PC-3 (cell line): ENCODE results near the gene EHBP1. TPM values are rescaled to one million over a fixed set of nuclear protein-coding genes. Genes with fewer than 3 reads are reported as not detected.

Experiments used
- ATAC-seq: fragments of 200-7000 bp; cut with Tn5 transposase; 2 replicates; pipeline ENCODE4 v1.9.1; 2020; ENCODE audit warnings: mild to moderate bottlenecking, moderate library complexity
- BruUV-seq: library from RNA; stranded (reverse); fragments of 400-500 nt; replicated peaks from 2 replicates; lab custom pipeline; 2021; lab: Mats Ljungman, UMichigan
- CTCF ChIA-PET: fragments of 300-600 bp; sonication (Branson Sonifier 250); formaldehyde crosslinking; loops from one replicate; lab custom pipeline; 2022; ENCODE audit warnings: antibody characterized with exemption; lab: Charles Lee
- POLR2A ChIA-PET: fragments of 300-600 bp; sonication (Branson Sonifier 250); formaldehyde crosslinking; loops from one replicate; lab custom pipeline; 2022; ENCODE audit warnings: antibody characterized with exemption; ENCODE audit not compliant: unreplicated experiment; lab: Charles Lee
- DNase-seq: peaks from one replicate; pipeline ENCODE4 v3.0.0-alpha.2; 2015
- H2AFZ ChIP-seq: fragments of 300-600 bp; sonication (generic); 2 replicates; pipeline ENCODE4 v1.6.0; 2016; ENCODE audit warnings: antibody characterized with exemption, low read length
- H3F3A ChIP-seq: fragments of 300-600 bp; sonication (generic); one replicate; pipeline ENCODE4 v1.6.0; 2017; ENCODE audit warnings: antibody characterized with exemption, low read length, control low read depth, mild to moderate bottlenecking; ENCODE audit not compliant: unreplicated experiment
- H3K27ac ChIP-seq: fragments of 300-600 bp; sonication (generic); 2 replicates; pipeline ENCODE4 v1.5.1; 2016; ENCODE audit warnings: mild to moderate bottlenecking, low read length
- H3K27me3 ChIP-seq: fragments of 300-600 bp; sonication (generic); 2 replicates; pipeline ENCODE4 v1.6.1; 2016; ENCODE audit warnings: low read length, mixed read lengths
- H3K36me3 ChIP-seq: fragments of 300-600 bp; sonication (generic); 2 replicates; pipeline ENCODE4 v1.6.1; 2016; ENCODE audit warnings: low read depth, mixed run types, low read length, mixed read lengths
- H3K4me1 ChIP-seq: fragments of 300-600 bp; sonication (generic); 2 replicates; pipeline ENCODE4 v1.5.1; 2016; ENCODE audit warnings: low read length; ENCODE audit not compliant: insufficient read depth
- H3K4me2 ChIP-seq: fragments of 300-600 bp; sonication (generic); 2 replicates; pipeline ENCODE4 v1.6.0; 2016; ENCODE audit warnings: low read length
- H3K4me3 ChIP-seq: fragments of 300-600 bp; sonication (generic); 2 replicates; pipeline ENCODE4 v1.5.1; 2016; ENCODE audit warnings: mild to moderate bottlenecking, low read length, mixed read lengths
- H3K79me2 ChIP-seq: fragments of 300-600 bp; sonication (generic); 2 replicates; pipeline ENCODE4 v1.6.1; 2017; ENCODE audit warnings: low read length, mixed read lengths
- H3K9ac ChIP-seq: fragments of 300-600 bp; sonication (generic); 2 replicates; pipeline ENCODE4 v1.6.0; 2016; ENCODE audit warnings: mild to moderate bottlenecking, low read length
- H3K9me2 ChIP-seq: fragments of 300-600 bp; sonication (generic); replicated peaks from 2 replicates; pipeline ENCODE4 v1.6.1; 2016; ENCODE audit warnings: mixed run types, low read length, mixed read lengths
- H3K9me3 ChIP-seq: fragments of 300-600 bp; sonication (generic); 2 replicates; pipeline ENCODE4 v1.6.1; 2016; ENCODE audit warnings: low read length, mixed read lengths
- H4K20me1 ChIP-seq: fragments of 300-600 bp; sonication (generic); 2 replicates; pipeline ENCODE4 v1.6.1; 2016; ENCODE audit warnings: low read length, mixed read lengths
- CTCF ChIP-seq: fragments of 300-600 bp; sonication (generic); conservative IDR thresholded peaks from 2 replicates; pipeline ENCODE4 v1.5.1; 2017; ENCODE audit warnings: antibody characterized with exemption, low read depth, mild to moderate bottlenecking, low read length
- EZH2 ChIP-seq: fragments of 300-600 bp; sonication (generic); IDR thresholded peaks from one replicate; pipeline ENCODE4 v1.6.1; 2017; ENCODE audit warnings: antibody characterized with exemption, mild to moderate bottlenecking, low read length; ENCODE audit not compliant: unreplicated experiment
- EZH2phosphoT487 ChIP-seq: fragments of 300-600 bp; sonication (generic); IDR thresholded peaks from 2 replicates; pipeline ENCODE4 v1.6.1; 2018; ENCODE audit warnings: mild to moderate bottlenecking, antibody characterized with exemption, low read length, borderline replicate concordance
- intact Hi-C: fragments of 100-400 bp; cut with micrococcal nuclease; formaldehyde crosslinking; loops from 2 replicates; pipeline ENCODE4 v1.9.0; 2023
- total RNA-seq: library from RNA; depleted of rRNA; stranded (reverse); fragments of >200 nt; gene quantifications from 2 replicates; pipeline ENCODE4 v1.2.3, GENCODE V29; 2014

The EHBP1 gene
- total RNA-seq, 1 experiment from 2014 or later: 25.7 TPM

DNA sequence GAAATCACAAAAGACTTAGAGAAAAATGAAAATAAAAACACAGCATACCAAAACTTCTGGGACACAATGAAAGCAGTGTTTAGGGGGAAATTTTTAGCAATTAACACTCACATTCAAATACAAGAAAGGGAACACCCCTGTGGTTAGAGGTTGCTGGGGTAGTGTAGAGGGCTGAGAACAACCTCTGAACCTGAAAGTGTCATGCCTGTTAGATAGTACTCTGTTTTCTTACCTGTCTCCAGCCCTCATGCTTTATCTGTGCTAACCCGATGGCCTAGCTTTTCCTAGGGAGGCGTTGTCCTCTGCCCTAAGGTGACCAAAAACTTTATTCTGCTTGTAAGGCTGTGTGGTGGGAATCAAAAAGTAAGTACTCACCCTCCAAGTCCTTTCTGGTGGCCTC lies 222.5 kb downstream of the EHBP1 start:
- Histone ChIP-seq H3K9ac (no peak overlapping the region), H3K4me2 (no peak overlapping the region), H3K27me3 (no peaks in the 10 kb centered on the region), H3K27ac (no peak overlapping the region), H2AFZ (no peak overlapping the region), H4K20me1 (no peaks in the 10 kb centered on the region), H3K9me3 (no peaks in the 10 kb centered on the region), H3K4me3 (no peak overlapping the region), H3K79me2 (no peaks in the 10 kb centered on the region), H3K4me1 (no peaks in the 10 kb centered on the region), H3K36me3 (no peaks in the 10 kb centered on the region), H3F3A (no peaks in the 10 kb centered on the region), H3K9me2 (no peaks in the 10 kb centered on the region)
- TF ChIP-seq EZH2phosphoT487: no peak
- POLR2A ChIA-PET: no interaction called here
- no peak for DNase-seq
- ATAC-seq: no peak
- CTCF ChIA-PET: no interaction called here
- BruUV-seq: no TSS peak
- intact Hi-C loops: no loop called here

DNA sequence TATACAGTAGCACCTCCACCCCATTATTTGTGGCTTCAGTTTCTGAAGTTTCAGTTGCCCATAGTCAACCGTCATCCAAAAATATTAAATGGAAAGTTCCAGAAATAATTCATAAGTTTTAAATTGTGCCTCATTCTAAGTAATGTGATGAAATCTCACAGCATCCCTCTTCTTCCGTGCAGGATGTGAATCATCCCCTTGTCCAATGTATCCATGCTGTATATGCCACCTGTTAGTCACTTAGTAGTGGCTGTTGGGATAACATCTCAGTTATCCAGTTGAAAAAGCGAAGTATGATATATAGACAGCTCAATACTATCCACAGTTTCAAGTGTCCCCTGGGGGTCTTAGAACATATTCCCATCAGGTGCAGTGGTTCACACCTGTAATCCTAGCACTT lies 226.0 kb downstream of the EHBP1 start:
- H3K36me3 ChIP-seq: no peaks in the 10 kb centered on the region
- POLR2A ChIA-PET: interaction anchor here (0.6 kb wide), 1 partner anchor 157 kb away, joined by 4 read pairs; no protein-coding TSS in a partner anchor
- no peak overlapping the region for H3K9ac ChIP-seq
- CTCF ChIA-PET: no interaction called here
- H3F3A ChIP-seq: no peaks in the 10 kb centered on the region
- no peaks in the 10 kb centered on the region for H4K20me1 ChIP-seq
- intact Hi-C loops: no loop called here
- H3K4me1 ChIP-seq: no peaks in the 10 kb centered on the region
- H3K79me2 ChIP-seq: no peaks in the 10 kb centered on the region
- H3K9me2 ChIP-seq: no peaks in the 10 kb centered on the region
- no peak overlapping the region for H3K4me2 ChIP-seq
- H3K9me3 ChIP-seq: no peaks in the 10 kb centered on the region
- H3K27ac ChIP-seq: no peak overlapping the region
- no peak for ATAC-seq
- no peak overlapping the region for H3K4me3 ChIP-seq
- no TSS peak for BruUV-seq
- TF ChIP-seq CTCF (no peak), EZH2phosphoT487 (no peak), EZH2 (no peak)
- peak; percentile 36 for DNase-seq
- H3K27me3 ChIP-seq: no peaks in the 10 kb centered on the region
- no peak overlapping the region for H2AFZ ChIP-seq

DNA sequence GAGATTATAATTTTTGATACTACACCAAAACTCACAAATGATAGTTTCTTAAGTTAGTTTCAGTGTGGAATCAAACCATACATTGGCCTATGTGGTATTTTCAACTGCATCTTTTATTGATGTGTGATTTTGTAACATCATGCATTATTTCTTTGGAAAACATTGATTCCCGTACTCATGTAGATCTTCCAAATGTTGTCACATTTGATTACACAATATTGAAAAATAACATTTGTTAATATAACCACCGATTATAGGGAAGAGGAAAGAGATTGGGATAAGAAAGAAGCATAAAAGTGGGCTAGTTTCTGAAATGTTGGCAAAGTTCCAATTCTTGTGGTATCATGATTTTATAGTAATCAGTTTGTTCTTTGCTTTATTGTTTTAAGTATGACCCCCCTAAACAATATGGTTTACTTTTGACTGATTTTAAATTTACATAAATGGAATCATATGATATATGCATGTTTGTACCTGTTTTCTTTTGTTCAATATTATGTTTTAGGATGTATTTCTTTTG lies 227.9 kb downstream of the EHBP1 start:
- Histone ChIP-seq H3K27me3 (no peaks in the 10 kb centered on the region), H3K9ac (no peak overlapping the region), H3K4me1 (no peaks in the 10 kb centered on the region), H3K4me2 (no peak overlapping the region), H3K27ac (no peak overlapping the region), H2AFZ (no peak overlapping the region), H3K9me2 (no peaks in the 10 kb centered on the region), H3K79me2 (no peaks in the 10 kb centered on the region), H4K20me1 (no peaks in the 10 kb centered on the region), H3K36me3 (no peaks in the 10 kb centered on the region), H3K9me3 (no peaks in the 10 kb centered on the region), H3F3A (no peaks in the 10 kb centered on the region), H3K4me3 (no peak overlapping the region)
- TF ChIP-seq EZH2phosphoT487 (no peak), EZH2 (no peak), CTCF (no peak)
- ATAC-seq (no peak), DNase-seq (no peak)
- intact Hi-C loops: no loop called here
- no TSS peak for BruUV-seq
- POLR2A ChIA-PET: no interaction called here
- CTCF ChIA-PET: no interaction called here
